A204.1 (cell line): ENCODE measurements around the gene LARP1.
"Not testable (repeated sequence)": the region's sequence is repeated elsewhere in the genome, so short reads cannot be mapped to it uniquely, and the experiment has no call there.

ENCODE experiments used
- FAIRE-seq: peaks from 2 replicates; lab custom pipeline; 2012; peaks lifted over from hg19 to GRCh38; lab: Jason Lieb, UNC

Gene LARP1

DNA sequence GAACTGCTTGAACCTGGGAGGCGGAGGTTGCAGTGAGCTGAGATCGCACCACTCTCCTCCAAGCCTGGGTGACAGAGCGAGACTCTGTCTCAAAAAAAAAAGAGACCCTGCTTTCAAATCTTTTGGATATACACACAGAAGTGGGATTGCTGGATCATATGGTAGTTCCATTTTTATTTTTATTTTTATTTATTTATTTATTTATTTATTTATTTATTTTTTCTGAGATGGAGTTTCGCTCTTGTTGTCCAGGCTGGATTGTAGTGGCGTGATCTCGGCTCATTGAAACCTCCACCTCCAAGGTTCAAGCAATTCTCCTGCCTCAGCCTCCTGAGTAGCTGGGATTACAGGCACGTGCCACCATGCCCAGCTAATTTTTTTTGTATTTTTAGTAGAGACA, 19.8 kb upstream of the LARP1 start:
- FAIRE-seq, result not testable (repeated sequence)

DNA sequence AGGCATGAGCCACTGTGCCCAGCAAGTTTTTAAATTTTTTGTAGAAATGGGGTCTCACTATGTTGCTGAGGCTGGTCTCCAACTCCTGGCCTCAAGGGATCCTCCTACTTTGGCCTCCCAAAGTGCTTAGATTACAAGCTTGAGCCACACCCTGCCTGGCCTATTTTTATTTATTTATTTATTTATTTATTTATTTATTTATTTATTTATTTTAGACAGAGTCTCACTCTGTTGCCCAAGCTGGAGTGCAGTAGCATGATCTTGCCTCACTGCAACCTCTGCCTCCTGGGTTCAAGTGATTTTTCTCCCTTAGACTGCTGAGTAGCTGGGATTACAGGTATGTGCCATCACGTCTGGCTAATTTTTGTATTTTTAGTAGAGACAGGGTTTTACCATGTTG, 18.8 kb upstream of the LARP1 start:
- not testable (repeated sequence) for FAIRE-seq

DNA sequence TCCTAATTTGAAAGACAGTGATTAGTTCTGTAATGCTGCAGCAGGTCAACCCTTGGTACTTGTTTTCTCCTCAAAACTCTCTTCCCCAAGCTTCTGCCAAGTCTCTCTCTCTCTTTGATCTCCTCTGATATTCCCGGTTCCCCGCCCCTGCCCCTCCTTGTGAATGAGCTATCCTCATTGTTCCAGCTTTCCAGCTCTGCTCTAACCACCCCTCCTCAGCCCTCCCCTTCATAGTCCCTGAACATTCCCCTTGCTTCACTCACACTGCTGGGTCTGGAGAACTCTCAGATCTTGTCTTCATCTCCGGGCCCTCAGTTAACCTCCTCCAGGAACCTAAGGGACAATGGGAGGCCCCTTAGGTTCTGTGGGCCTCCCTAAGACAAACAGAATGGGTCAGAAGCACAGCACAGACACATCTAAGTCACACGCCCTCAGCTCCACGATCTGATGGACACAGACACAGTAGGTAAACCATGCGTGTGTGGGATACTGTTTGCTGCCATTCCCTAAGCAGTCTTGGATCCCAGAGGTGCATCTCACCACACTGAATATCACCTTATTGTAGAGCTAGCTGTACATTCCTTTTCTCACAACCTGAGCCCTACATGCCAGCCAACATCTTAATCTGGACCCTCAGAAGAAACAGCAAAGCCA, 17.4 kb upstream of the LARP1 start:
- FAIRE-seq, result no peak

DNA sequence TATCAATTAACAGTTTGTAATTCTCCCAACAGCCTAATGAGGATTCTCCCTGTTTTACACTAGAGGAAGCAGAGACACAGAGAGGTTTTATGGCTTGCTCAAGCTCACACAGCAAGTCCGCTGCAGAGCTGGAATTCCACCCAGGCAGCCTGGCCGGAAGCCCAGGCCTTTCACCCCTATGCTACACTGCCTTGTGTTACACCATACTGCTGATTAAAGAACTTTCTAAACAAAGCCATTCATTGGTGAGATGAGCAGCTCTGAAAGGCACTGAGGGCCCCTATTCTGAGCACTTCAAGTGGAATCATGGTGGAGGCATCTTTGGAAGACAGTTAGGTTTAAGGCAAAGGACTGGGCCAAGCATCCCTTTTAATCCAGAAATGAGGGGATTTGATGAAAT, 14.7 kb upstream of the LARP1 start:
- FAIRE-seq, result no peak

DNA sequence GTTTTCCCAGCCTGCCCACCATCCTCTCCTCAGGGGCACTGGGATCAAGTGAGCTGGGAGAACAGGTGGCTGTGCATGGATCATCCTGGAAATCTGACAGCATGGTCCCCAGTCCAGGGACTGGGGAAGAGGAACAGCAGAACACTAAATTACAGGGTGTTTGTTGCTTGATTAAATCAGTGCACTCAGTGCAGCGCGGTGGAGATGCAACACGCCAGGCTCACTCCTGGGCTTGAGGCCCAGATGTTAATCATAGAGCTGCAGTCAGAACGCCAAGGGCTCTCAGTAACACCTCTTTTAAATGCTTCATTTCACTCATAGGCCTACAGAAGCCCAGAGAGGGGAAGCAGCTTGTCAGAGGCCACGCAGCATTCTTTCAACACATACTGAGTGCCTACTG, 14.2 kb upstream of the LARP1 start:
- FAIRE-seq, result no peak

DNA sequence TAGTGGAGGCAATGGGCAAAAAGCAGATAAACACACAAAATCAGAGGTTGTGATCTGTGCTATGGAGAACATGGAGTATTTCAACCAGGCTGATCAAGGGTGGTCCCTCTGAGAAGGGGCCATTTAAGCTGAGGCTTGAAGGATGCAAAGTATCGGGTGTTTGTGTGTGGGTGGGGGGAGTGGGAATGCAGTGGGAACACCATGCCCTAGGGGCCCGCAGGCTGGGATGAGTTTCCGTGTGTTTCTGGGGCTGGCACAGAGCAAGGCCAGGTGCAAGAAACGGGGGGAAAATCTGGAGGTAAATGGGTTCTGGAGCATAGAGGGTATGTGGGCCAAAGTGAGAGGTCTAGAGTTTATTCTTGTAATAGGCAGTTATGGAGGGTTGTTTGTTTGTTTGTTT, 13.8 kb upstream of the LARP1 start:
- no peak for FAIRE-seq

DNA sequence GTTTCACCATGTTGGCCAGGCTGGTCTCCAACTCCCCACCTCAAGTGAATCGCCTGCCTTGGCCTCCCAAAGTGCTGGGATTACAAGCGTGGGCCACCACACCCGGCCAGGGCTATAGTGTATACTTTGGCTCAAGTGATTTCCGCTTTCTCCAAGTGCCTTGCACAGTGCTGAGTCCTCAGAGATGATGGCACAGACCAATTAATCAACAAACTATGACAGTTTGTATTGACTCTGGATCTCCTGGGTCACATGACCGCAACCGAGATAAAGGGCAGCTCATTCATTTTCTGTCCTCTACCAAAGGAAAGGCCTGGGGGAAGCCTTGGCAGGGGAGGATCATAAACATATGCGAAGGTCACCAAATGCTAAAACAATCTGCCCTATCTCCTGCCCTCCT, 11.4 kb upstream of the LARP1 start:
- no peak for FAIRE-seq

DNA sequence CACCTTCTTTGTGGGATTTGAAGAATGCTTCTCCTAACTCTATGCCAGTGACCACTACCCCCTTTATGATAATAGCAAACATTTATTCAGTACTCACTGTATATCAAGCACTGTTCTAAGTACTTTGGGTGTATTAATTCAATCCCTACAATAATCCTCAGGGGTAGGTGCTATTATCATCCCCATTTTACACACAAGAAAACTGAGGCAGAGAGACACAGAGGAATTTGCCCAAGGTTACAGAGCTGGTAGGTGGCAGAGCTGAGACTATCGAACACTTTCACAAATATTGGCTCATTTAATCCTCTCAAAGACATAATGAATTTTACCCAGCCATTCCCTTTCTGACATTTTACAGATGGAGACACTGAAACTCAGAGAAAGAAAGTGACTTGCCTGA, 9.8 kb upstream of the LARP1 start:
- FAIRE-seq, result no peak

DNA sequence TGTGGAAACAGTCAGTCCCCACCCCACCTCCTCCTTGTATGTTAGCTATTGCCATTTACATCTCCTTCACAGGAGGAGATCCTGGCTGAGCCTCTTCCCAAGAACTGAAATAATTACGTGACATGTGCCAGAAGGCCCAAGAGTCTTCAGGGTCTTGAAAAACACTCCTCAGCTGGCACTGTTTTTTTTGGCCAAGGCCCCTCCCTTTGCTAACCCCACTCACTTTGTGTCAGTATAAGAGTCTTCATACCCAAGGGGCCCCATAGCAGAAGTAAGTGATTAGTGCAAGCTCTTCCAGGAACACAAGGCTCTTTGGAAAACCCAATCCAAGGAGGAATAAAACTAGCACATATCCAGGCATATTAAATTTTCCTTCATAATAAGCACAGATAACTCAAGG, 5.7 kb upstream of the LARP1 start:
- FAIRE-seq, result no peak

DNA sequence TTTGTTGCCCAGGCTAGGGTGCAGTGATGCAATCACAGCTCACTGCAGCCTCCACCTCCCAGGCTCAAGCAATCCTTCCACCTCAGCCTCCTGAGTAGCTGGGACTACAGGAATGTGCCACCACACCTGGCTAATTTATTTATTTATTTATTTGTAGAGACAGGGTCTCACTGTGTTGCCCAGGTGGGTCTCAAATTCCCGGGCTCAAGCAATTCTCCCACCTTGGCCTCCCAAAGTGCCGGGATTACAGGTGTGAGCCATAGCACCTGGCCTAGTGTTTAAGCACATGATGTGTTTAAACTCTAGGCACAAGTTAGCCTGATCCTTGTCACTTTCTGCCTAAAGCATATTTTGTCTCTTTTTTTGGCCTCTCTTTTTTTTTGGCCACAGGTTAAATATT, 4.5 kb upstream of the LARP1 start:
- FAIRE-seq, result not testable (repeated sequence)

DNA sequence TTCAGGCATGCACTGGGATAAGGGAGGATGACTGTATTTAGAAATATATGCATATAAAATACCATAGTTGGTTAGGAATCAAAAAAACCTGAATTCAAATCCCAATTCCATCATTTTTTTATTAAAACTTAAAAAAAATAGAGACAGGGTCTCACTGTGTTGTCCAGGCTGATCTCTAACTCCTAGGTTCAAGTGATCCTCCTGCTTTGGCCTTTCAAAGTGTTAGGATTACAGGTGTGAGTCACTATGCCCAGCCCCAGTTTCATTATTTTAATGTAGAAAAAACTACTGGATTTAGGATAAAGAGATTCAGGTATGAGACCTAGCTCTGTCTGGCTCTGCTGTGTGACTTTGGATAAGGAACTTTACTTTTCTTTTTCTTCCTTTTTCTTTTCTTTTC, 3.3 kb upstream of the LARP1 start:
- FAIRE-seq, result no peak

DNA sequence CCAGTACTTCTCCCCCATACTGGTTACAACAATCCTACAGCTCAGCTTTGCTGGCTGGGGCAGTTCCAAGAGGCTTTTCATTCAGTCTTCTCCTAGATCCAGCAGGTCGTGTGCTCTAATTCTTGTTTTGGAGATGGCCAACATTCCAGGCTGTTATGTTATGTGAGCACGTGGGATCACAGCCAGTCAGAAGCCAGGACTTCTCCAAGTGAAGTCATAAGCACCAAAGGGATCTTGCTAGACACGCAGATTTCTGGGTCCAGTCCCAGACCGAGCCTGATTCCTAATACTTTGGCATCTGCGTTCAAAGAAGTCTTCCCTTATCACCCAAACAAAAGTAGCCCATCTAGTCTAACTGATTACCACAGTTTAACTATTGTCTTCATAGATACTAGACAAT, 1.4 kb upstream of the LARP1 start:
- FAIRE-seq, result no peak

DNA sequence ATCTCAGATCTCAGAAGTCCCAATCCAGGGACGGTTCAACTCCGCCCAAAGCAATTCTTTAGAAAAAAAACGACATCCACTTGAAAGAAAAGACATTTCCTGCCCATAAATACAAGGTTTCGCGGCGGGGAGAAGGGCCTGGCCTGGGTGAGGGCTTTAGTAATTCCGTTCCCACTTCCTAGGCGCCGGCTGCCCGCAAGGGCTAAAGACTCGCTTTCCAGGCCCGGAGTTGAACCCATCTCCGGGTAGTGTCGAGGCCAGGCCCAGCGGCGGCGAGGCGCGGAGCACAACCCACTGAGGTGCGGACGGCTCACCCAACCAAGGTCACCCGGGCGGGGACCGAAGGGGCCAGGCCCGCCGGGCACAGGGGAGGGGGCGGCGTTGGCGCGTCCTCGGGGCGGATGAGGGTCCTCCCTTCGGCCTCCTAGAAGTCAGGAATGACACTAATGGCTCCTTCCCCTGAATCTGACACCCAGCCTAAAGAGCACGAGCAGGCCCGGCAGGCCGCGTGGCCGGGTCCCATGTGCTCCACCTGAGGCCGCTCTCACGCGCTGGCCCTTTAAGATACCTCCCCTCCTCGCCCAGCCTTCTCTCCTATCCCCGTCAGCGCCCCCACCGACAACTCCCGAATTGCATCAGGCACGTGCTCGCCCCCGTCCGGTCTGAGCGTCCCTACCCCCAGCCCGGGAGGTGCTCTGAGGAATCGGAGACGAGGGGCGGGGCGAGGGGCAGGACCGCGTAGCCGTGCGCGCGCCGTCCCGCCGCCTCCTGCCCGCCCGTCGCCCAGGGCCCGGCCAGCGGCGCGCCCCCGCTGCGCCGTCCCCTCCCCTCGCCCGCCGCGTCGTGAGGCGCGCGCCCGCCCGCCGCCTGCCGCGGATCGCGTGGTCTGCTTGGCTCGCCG, 467 bp upstream of the LARP1 start:
- no peak for FAIRE-seq

DNA sequence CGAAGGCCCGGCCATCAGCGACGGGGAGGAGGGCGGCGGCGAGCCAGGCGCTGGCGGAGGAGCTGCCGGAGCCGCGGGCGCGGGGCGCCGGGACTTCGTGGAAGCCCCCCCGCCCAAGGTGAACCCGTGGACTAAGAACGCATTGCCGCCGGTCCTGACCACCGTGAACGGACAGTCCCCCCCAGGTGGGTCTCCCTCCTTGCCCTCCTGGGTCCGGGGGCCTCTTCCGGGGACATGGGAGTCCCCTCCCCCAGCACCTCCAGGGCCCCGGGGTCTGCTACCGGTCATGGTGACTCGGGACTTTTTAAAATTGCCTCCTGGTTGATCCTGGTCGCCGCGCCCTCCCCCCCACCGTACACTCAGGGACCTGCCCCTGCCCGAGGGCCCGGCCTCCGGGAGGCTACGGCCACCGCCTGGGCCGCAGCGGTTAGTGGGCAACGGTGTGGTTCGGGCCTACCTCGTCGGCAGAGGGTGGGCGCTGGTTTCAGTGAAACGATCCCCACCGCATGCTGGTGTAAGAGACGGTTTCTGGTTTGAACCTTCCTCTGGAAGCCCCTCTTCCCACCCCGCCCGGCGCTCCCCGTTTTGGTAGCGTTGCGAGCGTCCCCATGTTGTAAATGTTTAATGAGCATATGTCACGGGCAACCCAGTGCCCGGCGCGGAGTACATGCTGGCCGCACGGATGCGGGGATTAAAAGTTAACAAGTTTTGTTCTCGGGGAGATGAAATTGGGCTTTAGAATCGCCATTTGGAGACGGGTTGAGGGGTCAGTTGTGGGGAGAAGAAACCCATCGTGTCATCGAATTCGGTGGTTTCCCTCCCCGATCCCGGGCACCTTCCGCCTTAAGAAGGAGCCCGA, 1.1 kb downstream of the LARP1 start:
- FAIRE-seq, result no peak

DNA sequence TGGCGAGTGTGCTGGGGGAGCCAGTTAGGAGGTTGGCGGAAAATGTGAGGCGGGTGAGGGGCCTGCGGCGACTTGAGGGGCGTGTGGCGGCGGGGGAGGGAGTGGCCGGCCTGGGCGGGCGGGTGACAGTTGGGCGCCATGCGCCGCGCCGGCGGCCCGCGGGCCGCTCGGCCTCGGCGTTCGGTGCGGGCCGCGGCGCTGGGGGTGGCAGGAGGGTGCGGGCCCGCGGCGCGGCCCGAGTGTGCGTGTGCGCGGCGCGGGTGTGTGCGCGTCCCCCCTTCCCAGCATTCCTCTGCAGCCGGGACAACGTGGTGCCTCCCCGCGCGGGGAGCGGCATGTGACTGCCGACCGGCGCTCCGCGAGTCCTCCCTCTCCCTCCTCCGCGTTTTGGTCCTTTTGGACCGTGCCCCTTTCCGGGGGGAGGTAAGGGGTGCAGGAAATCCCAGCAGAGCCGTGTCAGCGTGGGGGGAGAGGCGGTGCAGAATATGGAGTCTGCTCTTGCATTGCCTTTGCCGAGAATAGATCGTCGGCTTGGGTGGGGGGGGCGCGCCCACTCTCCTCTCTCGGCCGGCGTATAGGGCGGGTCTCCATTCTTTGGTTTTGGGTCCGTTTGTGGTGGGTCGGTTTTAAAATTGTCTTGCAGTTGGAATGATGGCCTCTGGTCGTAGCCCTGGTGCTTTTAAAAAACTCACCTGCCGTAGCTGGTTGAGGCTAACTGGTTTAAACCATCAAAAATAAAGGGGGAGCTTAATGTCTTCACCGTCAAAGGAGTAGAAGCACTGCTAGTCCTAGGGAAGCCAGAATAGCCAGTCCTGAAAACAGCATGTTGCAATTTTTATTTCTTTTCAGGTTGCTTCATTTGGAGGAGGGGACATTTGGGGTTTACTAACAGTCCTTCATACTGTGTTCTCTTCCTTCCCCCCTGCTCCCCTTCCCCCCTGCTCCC, 2.0 kb downstream of the LARP1 start:
- FAIRE-seq, result no peak

DNA sequence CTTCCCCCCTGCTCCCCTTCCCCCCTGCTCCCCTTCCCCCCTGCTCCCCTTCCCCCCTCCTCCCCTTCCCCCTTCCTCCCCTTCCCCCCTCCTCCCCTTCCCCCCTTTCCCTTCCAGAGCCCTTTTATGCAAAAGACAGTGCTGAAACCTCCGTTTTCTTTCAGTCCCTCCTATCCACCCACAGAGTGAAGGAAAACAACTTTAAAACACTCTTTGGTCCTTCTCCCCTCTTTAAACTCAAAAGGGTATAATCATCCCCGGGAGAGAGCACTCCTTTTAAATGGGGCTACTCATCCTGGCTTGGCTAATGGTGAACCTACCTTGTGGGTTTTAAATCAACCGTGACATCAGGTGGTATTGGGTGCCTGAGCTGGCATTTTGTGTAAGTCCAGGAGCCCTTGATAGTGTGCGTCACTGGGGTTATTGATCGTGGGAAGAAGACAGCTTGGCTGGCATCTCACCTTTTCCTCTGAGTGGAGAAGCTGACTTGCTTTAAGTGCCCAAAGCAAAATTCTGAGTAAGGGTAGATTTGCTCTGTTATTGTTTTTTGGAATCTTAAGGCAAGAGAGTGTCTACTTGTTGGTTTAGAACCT, 2.7 kb downstream of the LARP1 start:
- no peak for FAIRE-seq

DNA sequence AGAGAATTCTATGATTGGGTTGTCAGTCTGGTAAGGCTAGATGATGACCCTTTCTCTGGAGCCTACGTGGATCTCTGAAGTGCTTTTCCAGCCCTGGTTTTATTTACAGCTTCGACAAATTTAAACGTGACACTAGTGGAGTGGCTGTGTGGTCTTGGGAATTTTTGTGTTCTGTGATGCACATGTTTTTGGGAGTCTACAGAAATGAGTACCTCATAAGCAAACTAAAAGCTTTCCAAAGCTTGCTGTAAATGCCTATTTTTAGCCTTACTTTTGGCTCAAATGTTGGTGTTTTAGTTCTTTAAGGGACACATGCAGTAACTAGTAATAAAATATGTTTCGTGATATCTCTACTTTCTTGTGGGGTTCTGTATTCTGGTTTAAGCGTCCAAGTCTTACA, 3.3 kb downstream of the LARP1 start:
- FAIRE-seq, result no peak

DNA sequence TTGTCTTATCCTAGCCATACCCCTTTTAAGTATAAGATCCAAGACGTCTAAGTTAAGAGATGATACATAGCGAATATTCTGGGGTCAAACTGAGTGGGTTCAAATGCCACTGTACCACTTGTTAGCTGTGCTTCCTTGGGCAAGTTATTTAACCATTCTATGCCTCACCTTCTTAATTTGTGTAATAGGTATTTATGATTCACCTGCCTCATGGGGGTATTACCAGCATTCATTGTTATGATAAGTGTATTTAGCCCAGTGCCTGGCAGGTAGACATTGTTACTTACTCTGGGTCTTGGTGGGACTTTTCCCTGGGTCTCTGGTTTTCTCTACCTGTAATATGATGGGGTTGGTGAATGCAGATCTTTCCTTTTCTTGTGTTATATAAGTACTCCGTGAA, 3.8 kb downstream of the LARP1 start:
- no peak for FAIRE-seq

DNA sequence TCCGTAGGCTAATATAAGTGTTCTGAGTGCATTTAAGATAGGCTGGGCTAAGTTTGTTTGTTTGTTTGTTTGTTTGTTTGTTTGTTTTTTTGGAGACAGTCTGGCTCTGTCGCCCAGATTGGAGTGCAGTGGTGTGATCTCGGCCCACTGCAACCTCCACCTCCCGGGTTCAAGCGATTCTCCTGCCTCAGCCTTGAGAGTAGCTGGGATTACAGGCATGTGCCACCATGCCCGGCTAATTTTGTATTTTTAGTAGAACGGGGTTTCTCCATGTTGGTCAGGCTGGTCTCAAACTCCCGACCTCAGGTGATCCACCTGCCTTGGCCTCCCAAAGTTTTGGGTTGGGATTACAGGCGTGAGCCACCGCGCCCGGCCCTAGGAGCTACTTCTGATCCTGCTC, 4.7 kb downstream of the LARP1 start:
- FAIRE-seq, result not testable (repeated sequence)

DNA sequence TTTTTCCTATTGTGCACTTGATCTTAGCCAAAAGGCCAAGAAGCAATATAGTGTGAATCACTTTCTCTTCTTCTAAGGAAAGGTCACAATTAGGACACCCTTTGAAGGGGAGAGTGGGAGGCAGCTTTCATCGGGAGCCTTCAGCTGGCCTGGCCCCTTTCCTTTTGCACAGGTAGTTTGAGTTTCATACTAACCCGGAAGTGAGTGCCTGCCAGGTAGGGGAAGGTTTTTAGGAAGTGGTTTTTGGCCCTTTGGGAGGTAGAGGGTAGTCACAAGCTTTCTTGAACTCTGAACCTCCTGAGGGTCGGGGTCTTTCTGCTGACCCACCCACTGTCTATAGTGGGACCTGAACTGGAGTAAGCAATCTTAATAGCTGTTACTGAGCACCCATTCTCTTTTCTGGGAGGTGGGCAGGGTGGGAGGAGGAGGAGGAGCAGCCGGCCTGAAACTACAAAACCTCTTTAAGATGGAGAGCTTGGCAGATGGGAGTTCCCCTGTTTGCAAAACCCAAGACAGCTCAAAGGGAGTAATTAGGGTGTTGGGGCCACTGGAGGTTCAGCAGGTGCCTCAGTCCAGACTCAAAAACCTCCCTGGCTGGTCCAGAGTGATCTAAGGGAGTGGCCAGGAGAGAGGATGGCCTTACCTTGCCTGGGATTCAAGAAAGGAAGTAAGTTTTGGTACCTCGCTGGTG, 6.0 kb downstream of the LARP1 start:
- no peak for FAIRE-seq

DNA sequence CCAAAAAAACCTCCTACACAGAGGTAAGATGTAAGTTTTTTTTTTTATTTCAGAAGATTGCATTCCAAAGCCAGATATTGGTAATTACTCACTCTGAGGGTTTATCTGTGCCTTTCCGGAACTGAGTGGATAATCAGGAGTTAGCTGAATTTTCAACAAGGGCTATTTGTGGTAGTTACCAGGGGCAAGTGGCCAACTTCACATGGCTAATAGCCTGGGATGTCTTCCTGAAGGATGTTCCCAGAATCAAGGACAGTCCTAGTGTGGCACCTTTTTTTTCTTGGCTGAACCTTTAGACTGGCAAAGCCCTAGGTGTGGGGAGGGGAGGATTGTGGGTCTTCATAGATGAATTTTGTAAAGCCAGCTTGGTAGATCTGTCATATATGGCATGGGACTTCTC, 7.1 kb downstream of the LARP1 start:
- FAIRE-seq, result no peak
